A549 treated with GW870086 at 1 μM for 4 hours (cell line): ENCODE measurements around the gene HNRNPH2. TPM values are rescaled to one million over a fixed set of nuclear protein-coding genes. Genes with fewer than 3 reads are reported as not detected.

Experiments used
- total RNA-seq: library from RNA; stranded (reverse); fragments of 200-300 nt; extraction: Qiagen RNA extraction; gene quantifications from 5 replicates; pipeline ENCODE4 v1.2.3, GENCODE V29; 2022; ENCODE audit warnings: low read depth

Gene HNRNPH2
- 51.6 to 61.4 TPM (median 57.3 TPM) in 5 replicates for total RNA-seq

DNA sequence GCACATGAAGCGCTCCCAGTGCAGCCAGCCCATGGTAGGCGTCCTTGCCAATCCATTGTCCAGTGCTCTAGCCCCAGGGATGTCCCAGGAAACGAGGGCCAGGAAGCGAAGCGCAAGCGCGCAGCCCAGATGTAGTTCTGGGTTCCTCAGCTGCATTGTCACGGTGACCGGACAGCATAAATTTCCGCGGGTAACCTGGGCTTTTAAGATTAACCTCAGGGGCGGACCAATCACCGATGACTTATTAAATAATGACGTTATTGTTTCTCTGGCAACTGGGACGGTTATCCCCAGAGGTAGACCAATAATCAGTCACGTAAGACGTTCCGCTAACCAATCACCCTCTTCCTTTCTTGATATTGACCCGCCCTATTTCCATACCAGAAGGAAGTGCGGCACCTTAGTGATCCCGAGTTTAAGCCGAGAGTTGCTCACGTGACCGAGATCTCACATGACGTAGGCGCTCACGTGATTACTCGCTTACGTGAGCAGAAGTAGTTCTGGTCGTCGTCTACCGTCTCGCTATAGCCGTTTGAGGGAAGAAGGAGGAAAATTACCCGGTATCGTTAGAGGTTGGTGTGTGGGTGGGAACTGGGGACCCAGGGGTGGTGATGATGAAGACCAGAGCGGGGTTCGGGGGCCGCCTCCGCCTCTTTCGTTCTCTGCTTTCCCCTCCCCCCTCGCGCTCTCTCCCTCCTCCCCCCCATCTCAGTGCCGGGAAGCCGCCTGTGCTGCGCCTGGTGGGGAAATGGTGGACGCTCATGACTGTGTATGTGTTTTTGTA lies at the start of gene HNRNPH2, which contains the start of gene GLA:
Gene HNRNPH2 (plus strand): TSS at position 475 of the 784 bp plus-strand sequence. CDS start 3,767 bp downstream, outside the sequence.
Gene GLA (minus strand): TSS at position 178 of the 784 bp plus-strand sequence. CDS start 22 bp downstream, at position 156.

GRCh38 chrX:101385795-101386541 lies 22.1 kb upstream of the HNRNPH2 start, which contains the start of gene BTK:
BTK (minus strand) TSS chrX:101386191; CDS start chrX:101375284, 10,907 bp downstream.

DNA sequence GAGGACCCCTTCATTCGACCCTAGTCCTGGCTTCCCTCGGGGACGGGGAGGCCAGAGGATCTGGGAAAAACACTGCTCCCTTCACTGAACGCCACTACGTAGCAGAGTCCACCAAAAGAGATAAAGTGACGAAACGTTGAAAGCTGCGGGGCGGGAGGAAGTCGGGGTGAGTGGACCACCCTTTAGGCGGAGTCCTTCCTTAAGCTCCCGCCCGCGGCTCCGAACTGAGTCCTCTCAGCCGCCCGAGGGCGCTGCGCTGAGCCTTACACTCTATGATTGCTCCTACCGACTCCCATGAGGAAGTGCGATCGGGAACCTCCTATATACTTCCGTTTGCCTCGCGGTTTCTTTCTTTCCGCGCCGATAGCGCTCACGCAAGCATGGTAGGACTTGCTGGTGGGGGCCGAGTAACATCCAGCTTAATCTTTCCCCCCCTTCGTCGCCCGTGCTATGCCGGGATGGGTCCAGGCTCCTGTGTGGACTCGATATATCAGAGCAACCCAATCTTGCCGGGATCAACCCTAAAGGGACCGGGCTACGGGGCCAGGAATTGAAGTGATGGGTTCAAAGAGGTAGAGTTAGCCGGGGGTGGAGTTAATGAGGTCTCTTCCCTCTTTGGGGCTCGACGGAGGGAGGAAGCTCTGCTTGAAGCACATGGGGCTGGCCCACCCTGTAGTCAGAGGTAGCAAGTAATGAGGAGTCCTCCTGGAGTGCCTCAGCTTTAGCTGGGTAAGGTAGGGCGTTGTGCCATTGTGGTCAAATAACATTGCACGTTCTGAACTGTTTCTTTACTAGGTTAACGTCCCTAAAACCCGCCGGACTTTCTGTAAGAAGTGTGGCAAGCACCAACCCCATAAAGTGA lies 17.1 kb upstream of the HNRNPH2 start, which contains the start of gene RPL36A:
Gene RPL36A (plus strand): TSS at position 348 of the 862 bp plus-strand sequence. CDS start 33 bp downstream, at position 381.

Other genes starting within 250 kb of the HNRNPH2 start
- gene DRP2, start 188.4 kb upstream of the HNRNPH2 start, total RNA-seq = 0.06 to 0.19 TPM (median 0.16 TPM) in 5 replicates
- gene TAF7L, start 116.9 kb upstream of the HNRNPH2 start, total RNA-seq = 0.05 to 0.16 TPM (median 0.08 TPM) in 4 of 5 replicates, not detected in the other
- 26.9 to 32.5 TPM (median 30.7 TPM) in 5 replicates for gene TIMM8A, start 59.5 kb upstream of the HNRNPH2 start, total RNA-seq
- 0.12 to 0.34 TPM (median 0.14 TPM) in 5 replicates for gene BTK, start 22.0 kb upstream of the HNRNPH2 start, total RNA-seq
- 2,398 to 3,331 TPM (median 2,513 TPM) in 5 replicates for gene RPL36A, start 17.2 kb upstream of the HNRNPH2 start, total RNA-seq
- gene GLA, start 297 bp upstream of the HNRNPH2 start, total RNA-seq = 168 to 203 TPM (median 180 TPM) in 5 replicates
- 0.35 to 0.57 TPM (median 0.50 TPM) in 5 replicates for gene ARMCX4, start 77.2 kb downstream of the HNRNPH2 start, total RNA-seq
- 0.21 to 0.46 TPM (median 0.35 TPM) in 5 replicates for gene ARMCX1, start 142.3 kb downstream of the HNRNPH2 start, total RNA-seq
- gene ARMCX6, start 209.8 kb downstream of the HNRNPH2 start, total RNA-seq = 47.0 to 54.5 TPM (median 49.5 TPM) in 5 replicates
- gene ARMCX3, start 214.9 kb downstream of the HNRNPH2 start, total RNA-seq = 20.1 to 26.0 TPM (median 23.0 TPM) in 5 replicates